GM19240 (cell line): Measurements from ENCODE around the gene CNIH3.

ENCODE experiments used
- DNase-seq: peaks from one replicate; pipeline ENCODE4 v3.0.0; 2011; ENCODE audit warnings: low spot score; ENCODE audit not compliant: insufficient read length

Gene CNIH3

DNA sequence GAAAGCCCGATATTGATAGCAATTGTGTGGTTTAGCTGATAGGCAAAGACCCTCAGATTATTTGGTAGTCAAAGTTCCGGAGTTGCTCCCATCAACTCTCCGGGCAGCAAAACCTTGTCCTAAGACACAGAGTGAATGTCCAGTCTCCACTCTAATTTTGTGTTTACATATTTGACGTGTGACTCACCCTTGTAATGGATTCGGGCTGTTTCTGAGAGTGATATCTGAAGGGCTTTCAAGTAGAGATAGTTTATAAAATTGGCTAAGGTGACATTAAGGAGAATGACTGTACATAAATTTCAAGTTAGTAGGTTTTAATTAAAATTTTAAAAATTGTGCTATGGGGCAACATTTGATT is 154.2 kb downstream of the CNIH3 start:
- no peak for DNase-seq

GRCh38 chr1:224773646-224774045 is 157.5 kb downstream of the CNIH3 start:
- no peak for DNase-seq

DNA sequence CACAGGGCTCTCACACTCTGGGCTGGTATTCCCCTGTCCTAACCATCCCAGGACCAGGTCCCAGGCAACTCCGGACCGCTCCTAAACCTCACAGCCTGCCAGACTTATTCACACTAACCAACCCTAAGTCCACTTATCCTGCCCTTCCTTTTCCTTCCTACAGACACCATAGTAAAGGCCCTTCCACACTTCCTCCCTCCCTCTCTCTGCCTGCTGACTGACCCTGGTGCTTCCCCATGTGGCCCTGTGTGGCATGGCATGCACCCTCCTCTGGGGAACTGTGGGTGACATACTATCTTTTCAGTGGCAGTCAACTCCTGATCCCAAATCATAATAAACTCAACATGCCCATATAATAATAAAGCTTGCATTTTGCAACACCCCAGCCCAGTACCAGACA is 158.3 kb downstream of the CNIH3 start:
- no peak for DNase-seq

DNA sequence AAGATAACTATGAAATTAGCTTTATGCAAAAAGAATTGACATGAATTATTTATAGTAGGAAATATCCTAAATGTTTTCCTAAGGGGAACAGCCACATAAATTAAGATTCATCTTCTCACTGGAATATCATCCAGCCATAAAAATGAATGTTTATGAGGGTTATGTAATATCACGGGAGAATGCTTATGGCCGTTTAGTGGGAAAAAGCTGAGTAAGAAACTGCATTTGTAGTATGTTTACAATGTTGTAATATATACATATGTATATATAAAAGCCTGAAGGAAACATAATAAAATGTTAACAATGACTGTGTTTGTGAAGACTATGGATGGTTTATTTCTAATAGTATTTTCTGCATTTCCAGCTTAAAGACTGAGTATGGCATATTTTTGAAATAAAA is 161.1 kb downstream of the CNIH3 start:
- DNase-seq, result no peak

DNA sequence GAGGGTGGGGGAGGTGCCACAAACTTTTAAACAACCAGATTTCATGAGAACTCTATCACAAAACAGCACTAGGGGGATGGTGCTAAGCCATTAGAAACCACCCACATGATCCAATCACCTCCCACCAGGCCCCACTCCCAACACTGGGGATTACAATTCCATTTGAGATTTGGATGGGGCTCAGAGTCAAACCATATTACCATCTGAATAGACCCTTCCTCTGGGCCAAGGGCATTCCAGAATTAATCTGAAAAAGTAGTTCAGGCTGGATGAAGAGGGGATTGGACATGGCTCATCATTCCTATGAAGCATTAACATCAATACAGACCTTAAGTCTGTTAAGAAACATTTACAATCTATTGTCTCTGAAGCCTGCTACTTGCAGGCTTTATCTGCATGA is 163.4 kb downstream of the CNIH3 start:
- DNase-seq, result no peak

DNA sequence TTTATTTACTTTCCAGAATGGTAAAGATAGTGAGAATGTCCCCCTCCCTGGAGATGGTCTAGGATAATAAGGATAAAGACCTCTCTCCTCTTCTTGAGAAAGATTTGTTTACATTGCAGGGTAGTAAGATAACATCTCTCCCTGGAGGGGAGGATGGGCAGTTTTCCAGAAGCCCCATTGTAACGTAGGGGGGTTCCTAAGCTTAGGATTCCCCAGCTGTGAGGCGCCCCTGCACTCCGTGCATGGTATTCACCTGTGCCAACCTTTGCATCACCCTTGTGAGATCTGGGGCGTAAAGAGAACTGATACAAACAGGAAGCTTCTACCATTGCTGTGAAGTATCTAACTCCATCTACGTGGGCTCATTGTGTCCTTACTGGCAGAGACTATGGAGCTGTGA is 164.6 kb downstream of the CNIH3 start:
- DNase-seq, result no peak

- no peak for DNase-seq
These were observed 165.7 kb downstream of the CNIH3 start for GRCh38 chr1:224781800-224782199.

DNA sequence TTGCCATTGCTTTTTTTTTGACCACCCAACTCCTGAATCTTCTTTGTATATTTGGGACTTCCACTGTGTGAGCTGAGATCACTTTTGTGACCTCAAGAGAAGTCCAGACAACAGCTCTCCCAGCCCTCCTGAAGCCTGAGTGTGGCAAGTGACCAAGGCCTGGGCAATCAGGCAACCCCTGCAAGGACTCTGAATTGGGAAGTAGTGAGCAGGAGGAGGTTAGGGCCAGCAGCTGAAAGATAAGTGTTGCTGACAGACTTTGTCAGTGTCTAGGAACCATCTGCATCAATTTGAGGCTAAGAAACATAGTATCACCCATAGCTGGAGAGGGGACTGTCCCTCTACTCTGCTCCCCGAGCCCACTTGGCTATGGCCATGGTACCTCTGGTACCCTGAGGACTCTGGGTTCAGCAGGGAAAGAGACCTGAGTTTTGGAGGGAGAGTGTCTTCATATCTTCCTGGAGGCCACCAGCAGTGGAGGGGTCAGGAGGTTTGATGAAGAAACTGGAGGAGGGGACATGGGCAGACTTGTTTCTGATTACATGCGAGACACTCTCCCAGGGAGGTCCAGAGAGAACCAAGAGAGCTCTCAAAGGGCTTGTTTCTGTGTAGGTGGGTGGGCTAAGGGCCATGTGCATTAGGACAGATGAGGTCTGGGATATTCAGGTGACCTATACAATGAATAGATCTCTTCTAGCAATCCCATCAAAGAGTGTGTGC is 166.3 kb downstream of the CNIH3 start:
- no peak for DNase-seq

DNA sequence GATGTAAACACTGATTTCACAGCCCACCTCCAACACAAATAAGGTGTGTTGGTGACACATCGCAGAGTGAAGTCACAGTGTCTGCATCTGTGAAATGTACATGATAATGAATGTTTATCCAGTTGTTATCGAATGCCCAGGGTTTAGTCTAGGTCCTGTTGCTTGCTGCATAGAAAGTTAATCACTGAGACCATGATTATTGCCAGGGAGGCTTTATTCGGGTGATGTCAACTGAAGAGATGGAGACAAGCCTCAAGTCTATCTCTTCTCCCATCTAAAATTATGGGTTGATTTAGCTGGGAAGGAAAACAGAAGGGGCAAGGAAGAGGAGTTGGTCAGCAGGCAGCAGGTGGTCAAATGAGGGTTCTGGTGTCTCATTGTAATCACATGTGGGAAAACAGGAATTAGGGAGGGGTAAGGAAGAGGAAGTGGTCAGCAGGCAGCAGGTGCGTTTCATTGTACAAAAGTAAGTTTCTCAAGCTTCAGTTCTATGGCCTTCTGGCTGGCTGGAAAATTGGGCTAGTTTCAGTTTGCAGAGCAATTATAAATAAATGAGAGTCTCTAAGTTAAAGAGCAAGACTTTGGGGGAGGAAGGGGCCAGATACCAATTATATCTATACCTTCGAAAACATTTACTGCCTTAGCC is 167.0 kb downstream of the CNIH3 start:
- no peak for DNase-seq

DNA sequence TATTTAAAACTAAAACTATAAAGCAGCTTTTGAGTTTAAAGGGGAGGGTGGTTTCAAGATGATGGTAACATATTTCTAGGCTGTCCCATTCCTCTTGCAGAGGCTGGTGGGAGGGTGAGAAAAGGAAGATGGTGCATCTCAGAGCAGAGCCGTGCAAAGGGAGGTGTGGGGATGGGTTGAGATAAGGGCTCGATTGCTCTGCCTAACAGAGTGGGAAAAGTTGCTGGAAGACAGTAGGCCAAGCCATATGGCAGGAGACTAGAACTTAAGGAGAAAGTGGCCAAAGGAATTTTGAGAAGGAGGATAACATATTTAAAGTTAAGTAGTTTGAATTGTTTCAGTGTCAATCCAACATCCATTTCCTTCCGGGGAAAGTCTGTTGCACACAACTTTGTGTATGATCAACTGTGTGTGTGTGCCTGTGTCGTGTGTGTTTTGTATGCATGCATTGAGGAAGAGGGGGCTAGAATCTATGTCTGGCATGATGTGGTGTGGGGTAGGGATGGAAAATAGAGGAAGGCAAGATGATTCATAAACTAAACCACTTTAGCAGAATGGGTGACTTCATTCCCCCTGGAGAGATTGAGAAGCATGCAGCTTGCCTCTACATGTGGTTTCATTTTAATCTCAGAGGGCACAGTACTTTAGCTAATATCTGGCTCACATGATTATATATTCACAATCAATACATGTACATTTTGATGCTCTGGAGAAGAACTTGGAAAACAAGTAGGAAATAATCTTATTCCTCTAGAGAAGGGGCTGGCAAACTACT is 168.3 kb downstream of the CNIH3 start:
- no peak for DNase-seq

- no peak for DNase-seq
These were observed 168.9 kb downstream of the CNIH3 start for GRCh38 chr1:224785040-224785328.

- DNase-seq, result no peak
These were observed 169.5 kb downstream of the CNIH3 start for GRCh38 chr1:224785622-224786021.

GRCh38 chr1:224786533-224787250 is 170.6 kb downstream of the CNIH3 start:
- no peak for DNase-seq

DNA sequence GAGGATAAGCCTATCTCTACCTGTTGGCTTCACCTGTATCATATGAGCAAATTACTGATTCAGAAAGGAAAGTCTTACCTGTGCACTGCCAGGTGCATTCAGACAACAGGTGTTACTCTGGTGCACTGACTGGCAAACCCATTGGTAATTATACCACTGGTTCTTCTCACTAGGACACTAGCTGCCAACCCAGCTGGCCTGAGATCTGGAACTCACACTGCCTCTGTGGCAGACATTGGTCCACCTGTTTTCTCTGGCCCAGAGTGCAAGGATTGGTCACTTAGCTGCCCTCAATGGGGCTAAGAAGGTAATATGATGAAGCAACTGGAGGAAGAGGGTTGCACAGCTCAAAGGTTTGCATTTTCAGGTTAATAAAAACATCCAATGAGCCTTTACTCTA is 173.2 kb downstream of the CNIH3 start:
- no peak for DNase-seq
